Mammary microvascular endothelial cell (primary cell): ENCODE measurements around the gene LCP1. TPM values are rescaled to one million over a fixed set of nuclear protein-coding genes. Genes with fewer than 3 reads are reported as not detected.

ENCODE experiments used
- total RNA-seq: library from RNA; depleted of rRNA; stranded (reverse); fragments of >200 nt; gene quantifications from 2 replicates; pipeline ENCODE4 v1.2.3, GENCODE V29; 2015

The LCP1 gene, protein sequence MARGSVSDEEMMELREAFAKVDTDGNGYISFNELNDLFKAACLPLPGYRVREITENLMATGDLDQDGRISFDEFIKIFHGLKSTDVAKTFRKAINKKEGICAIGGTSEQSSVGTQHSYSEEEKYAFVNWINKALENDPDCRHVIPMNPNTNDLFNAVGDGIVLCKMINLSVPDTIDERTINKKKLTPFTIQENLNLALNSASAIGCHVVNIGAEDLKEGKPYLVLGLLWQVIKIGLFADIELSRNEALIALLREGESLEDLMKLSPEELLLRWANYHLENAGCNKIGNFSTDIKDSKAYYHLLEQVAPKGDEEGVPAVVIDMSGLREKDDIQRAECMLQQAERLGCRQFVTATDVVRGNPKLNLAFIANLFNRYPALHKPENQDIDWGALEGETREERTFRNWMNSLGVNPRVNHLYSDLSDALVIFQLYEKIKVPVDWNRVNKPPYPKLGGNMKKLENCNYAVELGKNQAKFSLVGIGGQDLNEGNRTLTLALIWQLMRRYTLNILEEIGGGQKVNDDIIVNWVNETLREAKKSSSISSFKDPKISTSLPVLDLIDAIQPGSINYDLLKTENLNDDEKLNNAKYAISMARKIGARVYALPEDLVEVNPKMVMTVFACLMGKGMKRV
- total RNA-seq = 13.2 and 20.1 TPM in 2 replicates

DNA sequence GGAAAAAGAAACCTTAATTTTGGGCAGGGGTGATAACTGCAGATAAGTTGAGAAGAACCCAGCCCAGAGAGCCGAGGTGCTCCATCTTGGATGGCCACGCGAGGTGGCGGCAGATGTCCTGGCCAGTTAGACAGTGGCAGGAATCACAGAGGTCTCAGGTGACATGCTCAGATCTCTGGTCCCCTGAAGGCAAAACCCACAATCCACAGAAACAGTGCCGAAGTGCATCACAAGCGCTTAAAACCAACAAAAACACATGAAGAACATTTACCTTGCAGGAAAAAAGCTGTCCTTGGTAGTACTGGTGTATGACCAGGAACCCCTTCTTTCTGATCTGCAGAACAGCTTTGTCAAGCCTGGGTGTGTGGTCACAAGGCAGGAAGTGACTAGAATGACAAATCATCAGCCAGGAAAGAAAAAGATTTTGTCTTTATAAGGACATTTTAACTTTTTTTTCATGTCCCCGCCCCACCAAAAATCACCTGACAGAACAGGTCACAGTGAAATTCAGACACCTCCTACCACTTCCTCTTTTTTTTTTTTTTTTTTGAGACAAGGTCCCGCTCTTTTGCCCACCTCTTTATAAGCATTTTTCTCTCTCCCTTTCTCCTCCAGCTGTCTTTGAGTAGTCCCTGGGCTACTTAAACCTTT, at the start of gene LCP1:
LCP1 (minus strand) TSS at position 338 of the 651 bp plus-strand sequence. CDS start 22,515 bp downstream, outside the sequence.

DNA sequence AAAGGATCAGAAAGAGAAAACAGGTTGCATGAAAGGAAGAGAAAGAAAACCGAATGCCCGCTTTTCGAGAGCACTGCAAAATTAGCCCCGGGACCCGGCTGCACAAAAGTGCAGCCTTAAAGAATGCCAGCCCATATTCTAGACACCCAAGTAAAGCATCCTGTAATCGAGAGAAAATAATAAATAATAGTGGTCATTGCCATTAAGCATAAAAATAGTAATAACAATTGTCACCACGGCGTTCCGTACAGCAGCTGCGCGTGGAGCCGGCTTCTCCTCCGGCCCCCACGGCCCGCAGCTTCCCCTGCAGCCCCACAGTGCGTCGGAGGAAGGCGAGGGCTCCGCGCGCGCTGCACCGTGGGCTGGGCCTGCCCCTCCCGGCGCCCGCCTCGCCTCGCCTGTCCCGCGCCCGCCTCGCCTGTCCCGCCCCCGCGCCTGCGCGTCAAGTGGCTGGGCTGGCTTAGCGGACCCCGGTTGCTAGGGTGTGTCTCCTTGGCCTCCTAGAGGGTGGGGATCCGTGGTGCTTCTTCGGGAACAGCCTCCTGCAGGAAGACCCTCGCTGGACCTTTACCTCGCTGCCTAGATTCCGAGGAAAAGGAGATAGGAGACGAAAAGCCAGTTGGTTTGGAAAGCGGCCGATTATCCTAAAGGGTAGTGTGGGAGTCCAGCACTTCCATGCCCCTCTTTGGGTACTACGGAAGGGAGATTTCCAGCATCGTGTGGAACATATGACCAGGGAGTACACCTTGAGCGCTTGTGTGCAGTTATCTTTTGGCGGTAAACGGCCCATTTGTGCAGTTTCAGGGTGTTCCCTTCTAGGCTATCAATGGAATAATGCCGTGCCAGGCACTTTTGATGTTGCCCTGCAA, 29.7 kb upstream of the LCP1 start, which contains the start of gene LRRC63:
LRRC63 (plus strand) TSS at position 446 of the 869 bp plus-strand sequence. CDS start 1,107 bp downstream, outside the sequence.

DNA sequence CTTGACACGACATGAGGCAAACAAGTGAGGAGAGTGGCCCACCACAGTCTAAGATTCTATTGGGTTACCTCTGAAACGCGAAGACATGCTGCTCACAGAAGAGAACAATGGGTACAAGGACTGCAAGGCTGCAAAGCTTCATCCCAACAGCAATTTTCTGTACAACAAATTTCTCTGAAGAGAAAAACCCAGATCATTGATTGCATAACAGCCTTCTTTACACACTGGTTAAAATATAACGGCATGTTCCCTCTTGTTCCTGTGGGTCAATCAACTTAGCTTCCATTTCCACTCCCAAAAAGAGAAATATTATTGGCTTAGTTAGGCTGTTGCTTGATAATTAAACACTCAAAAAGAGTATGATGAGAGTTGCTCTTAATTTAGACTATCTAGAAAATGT, 77.1 kb downstream of the LCP1 start, which contains the start of gene CPB2:
CPB2 (minus strand) TSS at position 166 of the 400 bp plus-strand sequence; CDS start at position 142, 24 bp downstream.

Other genes starting within 250 kb of the LCP1 start
- 7.2 and 14.7 TPM in 2 replicates for gene ZC3H13, start 129.4 kb downstream of the LCP1 start, total RNA-seq
- not detected in 2 replicates for gene CPB2, start 77.1 kb downstream of the LCP1 start, total RNA-seq
- 0.44 TPM in 1 of 2 replicates, not detected in the other for gene LRRC63, start 29.8 kb upstream of the LCP1 start, total RNA-seq
- gene RUBCNL, start 205.1 kb upstream of the LCP1 start, total RNA-seq = not detected in 2 replicates